Stimulated activated CD8-positive, alpha-beta memory T cell treated with anti-CD3 and anti-CD28 coated beads, Interleukin-7, amount 100 ng/mL, for 24 hours (primary cell): ENCODE results near the gene SBNO2.
"Not testable (repeated sequence)": the region's sequence is repeated elsewhere in the genome, so short reads cannot be mapped to it uniquely, and the experiment has no call there.

ENCODE experiments used
- DNase-seq: peaks from one replicate; pipeline ENCODE4 v3.0.0-alpha.2; 2020; ENCODE audit warnings: low read depth

Gene SBNO2

DNA sequence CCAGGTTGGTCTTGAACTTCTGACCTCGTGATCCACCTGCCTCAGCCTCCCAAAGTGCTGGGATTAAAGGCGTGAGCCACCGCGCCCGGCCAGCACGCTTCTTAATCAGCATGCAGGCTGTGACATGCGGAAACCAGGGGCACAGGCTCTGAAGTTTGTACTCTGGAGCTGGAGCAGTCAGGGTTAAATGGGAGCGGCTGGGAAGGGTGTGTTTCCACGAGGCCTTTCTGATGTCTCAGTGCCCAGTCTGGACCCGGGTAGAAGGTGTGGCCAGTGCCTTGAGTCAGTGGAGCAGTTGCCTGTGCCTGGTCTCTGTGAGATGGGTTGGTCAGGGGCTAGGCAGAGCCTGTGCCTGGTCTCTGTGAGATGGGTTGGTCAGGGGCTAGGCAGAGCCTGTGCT lies 34.8 kb upstream of the SBNO2 start:
- DNase-seq = not testable (repeated sequence)

DNA sequence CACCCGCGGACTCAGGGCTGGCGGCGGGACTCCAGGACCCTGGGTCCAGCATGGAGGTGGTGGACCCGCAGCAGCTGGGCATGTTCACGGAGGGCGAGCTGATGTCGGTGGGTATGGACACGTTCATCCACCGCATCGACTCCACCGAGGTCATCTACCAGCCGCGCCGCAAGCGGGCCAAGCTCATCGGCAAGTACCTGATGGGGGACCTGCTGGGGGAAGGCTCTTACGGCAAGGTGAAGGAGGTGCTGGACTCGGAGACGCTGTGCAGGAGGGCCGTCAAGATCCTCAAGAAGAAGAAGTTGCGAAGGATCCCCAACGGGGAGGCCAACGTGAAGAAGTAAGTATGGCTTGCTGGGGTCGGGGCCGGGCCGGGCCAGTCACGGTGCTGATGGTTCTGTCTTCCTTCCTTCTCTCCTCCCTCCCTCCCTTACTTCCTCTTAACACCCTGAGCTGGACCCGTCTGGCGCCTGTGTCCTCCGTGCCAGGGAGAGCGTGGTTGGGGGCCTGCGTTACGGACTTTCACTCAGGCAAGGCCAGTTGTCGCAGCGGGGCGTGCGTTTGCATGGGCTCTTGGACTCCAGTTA lies 32.9 kb upstream of the SBNO2 start:
- no peak for DNase-seq

DNA sequence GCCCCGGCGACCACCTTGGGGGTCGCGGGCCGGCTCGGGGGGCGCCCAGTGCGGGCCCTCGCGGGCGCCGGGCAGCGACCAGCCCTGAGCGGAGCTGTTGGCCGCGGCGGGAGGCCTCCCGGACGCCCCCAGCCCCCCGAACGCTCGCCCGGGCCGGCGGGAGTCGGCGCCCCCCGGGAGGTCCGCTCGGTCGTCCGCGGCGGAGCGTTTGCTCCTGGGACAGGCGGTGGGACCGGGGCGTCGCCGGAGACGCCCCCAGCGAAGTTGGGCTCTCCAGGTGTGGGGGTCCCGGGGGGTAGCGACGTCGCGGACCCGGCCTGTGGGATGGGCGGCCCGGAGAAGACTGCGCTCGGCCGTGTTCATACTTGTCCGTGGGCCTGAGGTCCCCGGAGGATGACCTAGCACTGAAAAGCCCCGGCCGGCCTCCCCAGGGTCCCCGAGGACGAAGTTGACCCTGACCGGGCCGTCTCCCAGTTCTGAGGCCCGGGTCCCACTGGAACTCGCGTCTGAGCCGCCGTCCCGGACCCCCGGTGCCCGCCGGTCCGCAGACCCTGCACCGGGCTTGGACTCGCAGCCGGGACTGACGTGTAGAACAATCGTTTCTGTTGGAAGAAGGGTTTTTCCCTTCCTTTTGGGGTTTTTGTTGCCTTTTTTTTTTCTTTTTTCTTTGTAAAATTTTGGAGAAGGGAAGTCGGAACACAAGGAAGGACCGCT lies 32.2 kb upstream of the SBNO2 start:
- DNase-seq = no peak

DNA sequence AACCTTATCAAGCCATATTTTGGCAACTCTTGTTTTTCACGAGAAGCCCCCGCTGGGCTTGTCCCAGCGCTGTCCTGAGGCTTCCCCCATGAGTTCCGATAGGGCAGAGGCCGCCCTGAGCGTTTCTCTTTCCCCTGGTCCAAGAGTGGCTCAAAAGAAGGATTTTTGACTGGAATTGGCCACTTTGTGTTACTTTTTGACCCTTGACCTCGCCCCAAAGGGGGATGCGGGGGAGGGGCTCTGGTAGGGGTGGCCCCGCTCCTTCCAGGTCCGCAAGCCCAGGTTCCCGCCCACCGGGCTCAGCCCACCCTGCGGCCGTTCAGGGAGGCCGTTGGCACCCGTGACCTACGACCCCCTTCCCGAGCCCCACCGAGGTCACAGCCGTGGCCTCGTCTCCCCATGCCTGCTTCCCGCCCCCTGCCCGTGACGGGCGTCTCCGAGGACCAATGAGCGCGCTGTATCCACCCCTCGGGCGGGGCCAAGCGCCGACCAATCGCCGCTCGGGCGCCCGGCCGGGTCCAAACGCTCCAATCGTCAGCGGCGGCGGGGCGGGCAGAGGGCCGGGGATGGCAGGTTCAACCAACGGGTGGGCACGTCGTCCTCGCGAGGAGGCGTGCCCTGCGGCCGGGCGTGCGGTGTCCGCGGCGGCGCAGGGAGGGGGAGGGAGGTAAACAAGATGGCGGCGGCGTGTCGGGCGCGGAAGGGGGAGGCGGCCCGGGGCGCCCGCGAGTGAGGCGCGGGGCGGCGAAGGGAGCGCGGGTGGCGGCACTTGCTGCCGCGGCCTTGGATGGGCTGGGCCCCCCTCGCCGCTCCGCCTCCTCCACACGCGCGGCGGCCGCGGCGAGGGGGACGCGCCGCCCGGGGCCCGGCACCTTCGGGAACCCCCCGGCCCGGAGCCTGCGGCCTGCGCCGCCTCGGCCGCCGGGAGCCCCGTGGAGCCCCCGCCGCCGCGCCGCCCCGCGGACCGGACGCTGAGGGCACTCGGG lies 31.3 kb upstream of the SBNO2 start, which contains the start of gene STK11:
Gene STK11, plus strand, starts transcription at position 665 of the 986 bp plus-strand sequence. CDS start 1,136 bp downstream, outside the sequence.
- peak; percentile 98 for DNase-seq

DNA sequence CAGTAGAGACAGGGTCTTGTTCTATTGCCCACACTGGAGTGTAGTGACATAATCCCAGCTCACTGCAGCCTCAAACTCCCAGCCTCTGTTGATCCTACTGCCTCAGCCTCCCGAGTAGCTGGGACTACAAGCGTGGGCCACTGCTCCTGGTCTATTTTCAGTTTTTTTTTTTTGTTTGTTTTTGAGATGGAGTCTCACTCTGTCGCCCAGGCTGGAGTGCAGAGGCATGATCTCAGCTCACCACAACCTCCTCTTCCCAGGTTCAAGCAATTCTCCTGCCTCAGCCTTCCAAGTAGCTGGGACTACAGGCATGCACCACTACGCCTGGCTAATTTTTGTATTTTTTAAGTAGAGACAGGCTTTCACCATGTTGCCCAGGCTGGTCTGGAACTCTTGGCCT lies 26.5 kb upstream of the SBNO2 start:
- not testable (repeated sequence) for DNase-seq

DNA sequence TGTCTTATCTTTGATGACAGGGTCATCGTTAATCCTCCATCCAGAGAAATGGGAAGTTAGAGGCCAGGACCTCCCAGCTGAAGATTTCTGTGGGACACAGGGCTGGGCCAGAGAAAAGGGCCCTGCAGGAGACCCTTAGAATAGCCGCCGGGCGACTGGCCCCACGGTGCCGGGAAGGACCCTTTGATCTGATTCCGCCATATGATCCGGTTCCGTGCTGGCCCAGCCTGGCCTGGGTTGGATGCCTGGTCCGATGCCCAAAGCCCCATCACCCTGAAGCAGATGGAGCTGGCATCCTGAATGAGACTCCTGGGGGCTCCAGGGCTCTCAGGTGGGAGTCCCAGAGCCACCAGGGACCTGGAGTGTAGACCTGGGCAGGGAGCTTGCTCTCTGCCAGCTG lies 25.5 kb upstream of the SBNO2 start:
- DNase-seq = no peak

DNA sequence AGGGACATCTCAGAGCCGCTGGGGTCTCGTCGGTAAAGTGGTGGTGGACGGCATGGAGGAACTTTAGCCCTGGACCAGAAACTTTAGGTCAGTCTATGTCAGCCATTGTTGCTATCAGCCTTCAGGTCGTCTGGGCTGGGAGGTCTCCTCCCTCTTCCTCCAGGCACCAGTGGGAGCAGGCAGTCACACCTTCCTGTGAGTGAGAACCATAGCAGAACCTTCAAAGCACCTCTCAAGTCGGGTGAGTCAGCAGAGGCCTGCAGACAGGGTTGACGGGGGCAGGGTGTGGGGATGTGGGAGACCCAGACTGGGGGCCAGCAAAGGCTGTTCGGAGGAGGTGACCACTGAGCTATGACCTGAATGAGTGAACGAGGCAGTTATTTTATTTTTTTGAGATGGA lies 15.4 kb upstream of the SBNO2 start:
- no peak for DNase-seq

DNA sequence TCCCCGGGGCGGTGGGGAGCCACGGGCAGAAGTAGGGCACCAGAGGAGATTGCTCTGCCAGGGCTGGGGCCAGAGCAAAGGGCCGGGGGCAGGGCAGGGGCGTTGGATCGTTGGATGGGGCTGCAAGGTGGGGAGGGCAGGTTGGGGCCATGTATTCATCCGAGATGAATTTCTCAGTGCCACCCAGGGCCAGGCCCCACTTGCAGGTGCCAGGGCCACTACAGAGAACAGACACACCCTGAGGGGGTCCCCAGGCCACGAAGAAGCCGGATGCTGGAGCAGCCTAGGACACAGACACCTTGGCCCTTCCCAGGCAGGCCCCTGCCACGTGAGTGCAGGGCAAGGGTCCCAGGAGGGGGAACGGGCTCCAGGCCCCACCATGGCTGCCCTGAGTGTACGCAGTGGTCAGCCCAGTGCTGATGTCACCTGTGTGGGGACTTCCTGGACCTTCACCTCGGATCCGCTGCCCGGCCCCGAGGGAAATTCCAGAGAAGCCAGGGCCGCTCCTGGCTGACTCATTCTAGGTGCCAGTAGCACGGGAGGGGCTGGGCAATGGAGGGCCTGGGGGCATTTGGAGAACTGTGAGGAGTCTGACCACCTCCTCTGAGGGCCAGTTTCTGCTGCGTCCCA lies 9.6 kb upstream of the SBNO2 start:
- DNase-seq = no peak

DNA sequence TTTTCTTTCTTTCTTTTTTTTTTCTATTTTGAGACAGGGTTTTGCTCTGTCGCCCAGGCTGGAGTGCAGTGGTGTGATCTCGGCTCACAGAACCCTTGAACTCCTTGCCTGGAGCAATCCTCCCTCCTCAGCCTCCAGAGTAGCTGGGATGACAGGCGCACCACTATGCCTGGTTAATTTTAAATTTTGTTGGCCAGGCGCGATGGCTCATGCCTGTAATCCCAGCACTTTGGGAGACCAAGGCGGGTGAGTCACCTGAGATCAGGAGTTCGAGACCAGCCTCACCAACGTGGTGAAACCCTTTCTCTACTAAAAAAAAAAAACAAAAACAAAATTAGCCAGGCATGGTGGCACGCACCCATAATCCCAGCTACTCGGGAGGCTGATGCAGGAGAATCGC lies 8.7 kb upstream of the SBNO2 start:
- no peak for DNase-seq

DNA sequence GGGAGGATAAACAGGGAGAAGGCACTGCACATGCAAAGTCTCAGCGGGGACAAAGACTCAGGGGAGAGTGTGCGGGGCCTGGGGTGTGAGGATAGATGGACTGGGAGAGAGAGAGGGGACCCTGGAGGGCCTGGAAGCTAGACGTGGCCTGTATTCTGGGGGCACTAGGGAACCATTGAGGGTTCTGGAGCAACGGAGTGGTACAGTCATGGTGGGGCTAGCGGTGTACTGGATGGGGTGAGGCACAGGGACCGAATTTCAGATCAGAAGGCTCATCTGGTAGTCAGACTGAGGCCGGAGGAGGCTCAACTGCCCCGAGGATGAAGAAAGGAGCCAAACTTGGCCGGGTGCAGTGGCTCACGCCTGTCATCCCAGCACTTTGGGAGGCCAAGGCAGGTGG lies 8.0 kb upstream of the SBNO2 start:
- DNase-seq = no peak

DNA sequence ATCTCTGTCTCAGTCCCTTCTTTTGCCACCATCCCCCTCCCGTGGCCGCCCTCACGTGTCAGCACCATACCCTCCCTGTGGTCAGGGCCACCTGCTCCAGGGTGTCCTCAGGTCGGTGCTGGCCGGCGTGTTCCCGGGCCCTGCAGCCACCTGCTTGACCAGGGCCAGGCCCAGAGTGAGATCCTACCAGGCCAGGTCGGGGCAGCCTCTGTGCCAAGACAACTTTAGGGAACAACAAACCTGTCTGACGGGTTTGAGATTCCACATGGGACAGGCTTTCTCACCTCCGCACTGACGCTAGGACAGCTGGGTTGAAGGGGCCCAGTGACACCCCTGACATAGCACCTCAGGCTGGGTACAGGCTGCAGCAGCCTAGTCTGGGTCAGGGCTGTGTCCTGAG lies 7.5 kb upstream of the SBNO2 start:
- no peak for DNase-seq

DNA sequence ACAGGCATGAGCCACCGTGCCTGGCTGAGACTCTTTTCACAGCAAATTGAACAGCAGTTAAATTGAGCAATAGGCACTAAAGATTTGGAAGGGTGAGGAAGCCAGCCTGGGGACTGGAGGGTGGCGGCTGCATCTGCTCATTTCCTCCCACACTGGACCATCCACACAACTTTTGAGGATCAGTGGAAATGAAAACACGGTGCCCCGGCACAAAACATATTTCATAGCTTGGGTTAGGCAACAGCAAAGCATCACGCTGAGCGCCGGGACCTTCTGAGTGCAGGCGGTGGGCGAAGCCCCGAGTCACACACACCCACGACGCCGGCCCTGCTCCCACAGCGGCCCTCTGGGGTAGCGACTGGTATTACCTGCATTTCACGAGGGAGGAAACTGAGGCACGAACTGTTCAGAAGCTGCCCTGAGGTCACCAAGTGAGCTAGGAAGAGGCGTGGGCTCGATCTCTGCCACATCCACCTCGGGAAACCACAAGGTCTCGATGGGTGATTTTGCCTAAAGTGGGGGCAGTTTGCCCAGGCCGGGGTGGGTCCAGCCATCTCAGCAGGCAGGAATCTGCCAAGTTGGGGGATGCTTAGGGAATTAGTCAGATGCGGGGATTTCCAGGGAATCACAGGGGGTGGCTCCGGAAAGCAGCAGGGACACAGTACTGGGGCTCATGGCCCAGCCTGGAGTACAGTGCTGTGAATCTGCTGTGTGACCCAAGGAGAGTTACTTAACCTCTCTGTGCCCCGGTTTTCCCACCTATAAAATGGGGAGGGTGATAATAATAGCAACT lies 3.5 kb upstream of the SBNO2 start:
- DNase-seq = no peak

DNA sequence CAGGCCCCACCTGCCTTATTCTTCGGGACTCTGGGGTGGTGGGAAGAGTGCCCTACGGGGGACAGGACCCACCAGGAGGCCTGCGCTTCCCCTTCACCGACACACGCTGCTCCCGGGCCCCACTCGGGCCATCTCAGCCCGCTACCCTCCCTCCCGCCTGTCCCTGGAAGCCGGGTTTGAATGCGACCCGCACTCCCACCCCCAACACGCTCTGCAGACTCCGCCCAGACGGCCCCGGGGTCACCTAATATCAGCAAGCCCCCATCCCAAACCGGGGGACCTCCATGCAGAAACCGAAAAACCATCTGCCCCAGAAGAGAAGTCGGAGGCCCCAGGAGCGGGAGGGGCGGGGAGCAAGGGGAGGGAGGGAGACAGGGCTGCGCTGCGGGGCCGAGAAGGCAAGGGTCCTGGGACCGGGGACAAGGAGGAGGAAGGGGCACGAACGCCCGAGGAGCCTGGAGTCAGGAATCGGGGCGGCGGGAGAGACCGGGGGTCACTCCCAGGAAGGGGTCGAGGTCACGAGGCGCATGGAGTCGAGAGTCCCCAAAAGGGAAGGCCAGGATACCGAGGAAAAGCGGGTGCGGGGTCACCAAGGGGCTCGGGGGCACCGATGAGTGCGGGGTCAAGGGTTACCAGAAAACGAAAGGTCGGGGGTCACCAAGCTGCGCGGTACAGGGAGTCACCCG lies 766 bp downstream of the SBNO2 start:
- DNase-seq = no peak

DNA sequence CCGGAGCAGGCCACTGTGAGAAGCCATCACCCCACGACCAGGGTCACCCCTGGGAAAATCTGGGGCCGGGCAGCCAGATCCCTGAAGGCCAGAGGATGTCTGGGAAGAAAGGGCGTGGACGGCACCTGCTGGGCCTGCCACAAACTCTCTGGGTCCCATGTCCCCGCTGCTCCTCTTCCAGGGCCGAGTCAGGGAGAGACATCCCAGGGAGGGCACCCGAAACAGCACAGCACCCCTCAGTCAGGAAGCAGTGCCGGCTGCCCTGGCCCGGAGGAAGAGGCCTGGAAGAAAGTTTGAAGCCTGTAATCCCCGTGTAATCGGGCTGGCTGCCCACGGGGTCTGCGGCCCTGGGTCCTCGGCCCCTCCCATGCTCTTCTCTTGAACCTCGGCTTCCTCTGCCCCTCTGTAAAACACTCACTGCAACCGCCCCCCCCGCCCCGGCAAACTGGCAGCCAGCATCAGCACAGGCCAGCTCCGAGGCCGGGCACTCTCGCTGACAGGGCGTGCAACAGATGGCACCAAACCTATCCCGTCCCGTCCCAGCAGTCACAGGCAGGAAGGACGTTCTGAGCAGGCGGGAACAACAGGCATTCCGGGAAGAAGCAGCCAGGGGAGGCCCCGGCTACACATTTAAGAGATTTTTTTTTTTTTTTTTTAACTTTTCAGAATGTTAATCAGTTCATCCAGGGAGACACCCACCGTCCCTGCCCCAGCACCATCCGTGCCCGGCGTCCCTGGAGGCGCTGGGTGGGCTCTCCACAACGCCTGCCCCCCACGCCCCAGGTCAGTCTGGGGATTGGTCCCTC lies 1.5 kb downstream of the SBNO2 start:
- no peak for DNase-seq

DNA sequence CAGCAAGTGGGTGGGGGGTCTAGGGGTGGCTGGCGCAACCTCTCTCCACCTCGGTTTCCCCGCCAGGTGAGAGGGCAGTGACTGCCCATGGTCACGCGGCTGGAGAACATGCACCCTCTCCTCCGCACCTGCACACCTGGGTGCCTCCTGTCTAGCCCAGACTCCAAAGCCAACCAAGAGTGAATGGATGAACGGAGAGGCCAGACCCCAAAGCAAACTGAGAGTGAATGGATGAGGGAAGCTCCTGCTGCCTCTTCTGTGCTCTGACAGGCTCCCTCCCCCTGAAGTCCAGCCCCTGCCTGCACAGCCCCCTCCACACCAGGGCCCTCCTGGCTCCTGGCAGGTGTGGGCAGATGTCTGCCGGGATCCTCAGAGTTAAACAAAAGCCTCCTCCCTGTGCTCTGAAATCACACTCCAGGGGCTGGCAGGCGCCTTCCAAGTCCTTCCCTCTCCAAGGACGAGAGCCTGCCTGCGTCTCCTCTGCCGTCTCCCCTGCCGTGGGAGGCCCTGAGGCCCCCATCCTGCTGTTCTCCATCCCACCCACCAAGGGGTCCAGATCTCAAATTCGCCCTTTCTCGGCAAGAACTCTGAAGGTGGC lies 2.2 kb downstream of the SBNO2 start:
- DNase-seq = no peak

DNA sequence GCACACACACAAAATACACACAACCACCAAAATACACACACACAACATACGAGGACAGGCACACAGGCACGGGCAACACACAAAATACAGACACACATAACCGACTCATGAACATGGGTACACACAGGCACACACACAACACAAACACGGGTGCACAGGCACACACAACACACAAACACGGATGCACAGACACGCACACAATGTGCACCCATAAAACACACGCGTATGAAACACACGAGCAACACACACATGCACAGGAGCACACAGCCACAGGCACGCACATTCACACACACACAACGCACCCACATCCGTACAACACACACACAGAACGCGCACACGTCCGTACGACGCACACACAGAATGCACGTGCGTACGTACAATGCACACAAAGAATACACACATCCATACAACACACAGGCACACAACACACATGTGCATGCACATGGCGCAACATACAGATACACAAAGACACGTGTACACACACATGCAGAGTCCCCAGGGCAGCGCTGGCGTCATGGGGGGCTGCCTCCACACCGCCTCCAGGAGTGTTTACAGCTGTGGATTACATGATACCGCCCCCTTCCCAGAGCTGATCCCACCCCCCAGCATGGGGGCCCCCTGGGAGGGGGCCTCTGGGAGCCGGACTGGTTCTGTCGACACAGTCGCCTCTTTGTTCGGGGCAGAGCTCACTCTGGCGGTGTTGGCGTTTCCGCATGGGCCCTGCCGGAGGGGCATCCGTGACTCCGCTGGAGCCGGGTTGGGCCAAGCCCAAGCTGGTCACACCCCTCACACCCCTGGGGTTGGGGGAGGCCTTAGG lies 2.9 kb downstream of the SBNO2 start:
- DNase-seq = no peak

DNA sequence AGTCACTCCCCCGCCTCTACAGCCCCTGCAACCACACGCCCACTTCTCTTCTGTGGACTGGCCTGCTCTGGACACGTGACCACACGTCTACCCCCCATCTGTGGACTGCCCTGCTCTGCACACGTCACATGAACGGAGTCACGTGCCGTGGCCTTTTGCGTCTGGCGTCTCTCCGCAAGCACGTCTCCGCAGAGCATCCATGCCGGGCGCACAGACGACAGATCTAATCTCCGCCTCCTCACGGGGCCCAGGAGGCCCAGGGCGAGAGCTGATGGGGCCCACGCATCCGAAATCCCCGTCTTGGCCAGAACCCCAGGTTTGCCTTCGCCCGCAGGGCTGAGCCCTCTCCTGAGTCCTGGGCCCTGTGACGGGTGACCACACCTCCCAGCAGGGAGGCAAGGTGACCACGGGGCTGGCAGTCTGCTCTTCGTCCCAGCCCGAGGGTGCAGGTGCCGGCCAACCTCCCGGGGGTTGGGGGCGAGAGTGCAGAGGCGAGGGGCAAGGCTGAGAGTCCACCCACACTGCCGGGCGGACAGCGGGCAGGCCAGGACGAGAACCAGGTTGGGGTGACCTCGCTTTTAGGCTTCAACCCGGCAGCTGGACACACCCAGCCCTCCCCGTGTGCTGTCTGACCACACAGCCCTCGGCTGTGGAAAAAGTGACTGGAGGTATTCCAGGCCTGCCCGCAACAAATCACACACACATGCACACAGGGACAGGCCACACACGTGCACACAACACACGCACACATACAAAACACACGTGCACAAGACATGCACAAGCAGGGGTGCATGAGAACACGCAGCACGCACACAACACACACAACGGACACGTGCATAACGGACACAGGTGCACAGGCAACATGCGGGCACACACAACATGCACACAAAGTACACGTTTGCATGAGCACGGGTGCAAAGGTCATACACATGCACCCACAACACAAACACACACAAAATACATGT lies 3.9 kb downstream of the SBNO2 start:
- DNase-seq = no peak

DNA sequence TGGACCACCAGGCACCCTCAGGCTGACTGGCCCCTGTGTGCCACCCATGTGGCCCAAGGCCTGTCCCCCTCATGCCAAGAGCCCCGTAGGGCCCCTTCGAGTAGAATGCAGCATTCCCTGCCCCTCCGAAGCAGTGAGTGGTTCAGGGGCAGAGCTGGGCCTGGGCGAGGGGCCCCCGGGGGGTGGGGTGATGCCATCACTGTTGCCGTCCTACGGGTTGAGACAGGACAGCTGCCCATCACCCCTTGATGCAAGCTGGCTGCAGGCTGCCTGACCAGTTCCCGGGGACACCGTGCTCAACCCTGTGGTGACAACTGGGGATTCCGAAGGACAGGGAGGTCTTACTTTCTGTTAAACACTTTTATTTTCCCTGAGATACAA lies 4.7 kb downstream of the SBNO2 start:
- no peak for DNase-seq
